Measurements from ENCODE around the gene HPS4. TPM values are rescaled to one million over a fixed set of nuclear protein-coding genes. Genes with fewer than 3 reads are reported as not detected.
"Not testable (repeated sequence)": the region's sequence is repeated elsewhere in the genome, so short reads cannot be mapped to it uniquely, and the experiment has no call there.

Gene HPS4
- total RNA-seq, 1 donor from 2014 or later, result 25.2 TPM

DNA sequence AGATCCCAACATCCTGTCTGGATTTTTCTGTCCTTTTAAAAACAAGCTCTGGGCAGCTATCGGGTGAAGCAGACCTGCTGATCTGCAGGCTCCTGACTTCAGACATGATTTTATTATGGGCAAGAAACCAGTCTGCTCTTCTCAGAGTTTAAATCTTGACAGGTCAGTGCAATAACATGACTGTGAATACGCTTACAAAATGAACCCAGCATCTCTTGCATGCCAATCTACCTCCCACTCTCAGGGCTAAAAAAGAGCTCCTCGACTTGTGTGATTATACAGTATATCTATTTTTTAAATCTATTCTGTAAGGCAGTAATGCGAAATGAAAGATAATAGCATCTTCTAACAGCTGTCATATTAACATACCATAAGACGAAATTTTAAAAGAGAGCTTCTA lies 73.2 kb downstream of the HPS4 start:
- Histone ChIP-seq H2AFZ (ENCODE audit: low read depth, low read length) (no peak overlapping the region), H3K9ac (ENCODE audit: low read length) (no peak overlapping the region), H3K4me3 (ENCODE audit: insufficient read depth, low read depth, low read length) (no peak overlapping the region), H3K27ac (ENCODE audit: low read depth, low read length) (no peak overlapping the region), H3K79me2 (ENCODE audit: insufficient read depth, low read length) (no peaks in the 10 kb centered on the region), H3K4me1 (ENCODE audit: insufficient read depth, low read length) (no peaks in the 10 kb centered on the region), H3K27me3 (ENCODE audit: insufficient read depth, low read length) (peaks cover 35% of the 10 kb centered on the region), H4K20me1 (ENCODE audit: insufficient read depth, low read length) (no peaks in the 10 kb centered on the region), H3K4me2 (ENCODE audit: low read length) (no peak overlapping the region), H3K9me3 (ENCODE audit: insufficient read depth, low read depth, low read length) (no peaks in the 10 kb centered on the region), H3K36me3 (ENCODE audit: insufficient read depth, low read length) (no peaks in the 10 kb centered on the region)
- Mint-ChIP-seq H3K4me3 (ENCODE audit: unreplicated experiment) (no peak overlapping the region), H3K36me3 (ENCODE audit: low read depth, unreplicated experiment) (no peaks in the 10 kb centered on the region), H3K9me3 (ENCODE audit: unreplicated experiment) (no peaks in the 10 kb centered on the region), H3K27ac (ENCODE audit: unreplicated experiment) (no peak overlapping the region), H3K4me1 (ENCODE audit: low read depth, unreplicated experiment) (peaks cover 2% of the 10 kb centered on the region), H3K27me3 (ENCODE audit: low read depth, unreplicated experiment) (no peaks in the 10 kb centered on the region)
- no peak for DNase-seq (ENCODE audit: low read depth)
- TF ChIP-seq, protein P1, sequence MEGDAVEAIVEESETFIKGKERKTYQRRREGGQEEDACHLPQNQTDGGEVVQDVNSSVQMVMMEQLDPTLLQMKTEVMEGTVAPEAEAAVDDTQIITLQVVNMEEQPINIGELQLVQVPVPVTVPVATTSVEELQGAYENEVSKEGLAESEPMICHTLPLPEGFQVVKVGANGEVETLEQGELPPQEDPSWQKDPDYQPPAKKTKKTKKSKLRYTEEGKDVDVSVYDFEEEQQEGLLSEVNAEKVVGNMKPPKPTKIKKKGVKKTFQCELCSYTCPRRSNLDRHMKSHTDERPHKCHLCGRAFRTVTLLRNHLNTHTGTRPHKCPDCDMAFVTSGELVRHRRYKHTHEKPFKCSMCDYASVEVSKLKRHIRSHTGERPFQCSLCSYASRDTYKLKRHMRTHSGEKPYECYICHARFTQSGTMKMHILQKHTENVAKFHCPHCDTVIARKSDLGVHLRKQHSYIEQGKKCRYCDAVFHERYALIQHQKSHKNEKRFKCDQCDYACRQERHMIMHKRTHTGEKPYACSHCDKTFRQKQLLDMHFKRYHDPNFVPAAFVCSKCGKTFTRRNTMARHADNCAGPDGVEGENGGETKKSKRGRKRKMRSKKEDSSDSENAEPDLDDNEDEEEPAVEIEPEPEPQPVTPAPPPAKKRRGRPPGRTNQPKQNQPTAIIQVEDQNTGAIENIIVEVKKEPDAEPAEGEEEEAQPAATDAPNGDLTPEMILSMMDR (IDR thresholded peaks at IDR 0.05; ENCODE audit: insufficient read depth, low read depth, low read length), result no peak
- no peak for TF ChIP-seq EZH2 (IDR thresholded peaks at IDR 0.05; ENCODE audit: insufficient read depth, low read length)
- no peak for FAIRE-seq

GRCh38 chr22:26409719-26410335 lies 73.8 kb downstream of the HPS4 start:
- H3K4me1 ChIP-seq (ENCODE audit: insufficient read depth, low read length), result no peaks in the 10 kb centered on the region
- Mint-ChIP-seq H3K9me3 (ENCODE audit: unreplicated experiment) (no peaks in the 10 kb centered on the region), H3K27me3 (ENCODE audit: low read depth, unreplicated experiment) (no peaks in the 10 kb centered on the region), H3K4me3 (ENCODE audit: unreplicated experiment) (no peak overlapping the region), H3K4me1 (ENCODE audit: low read depth, unreplicated experiment) (peaks cover 4% of the 10 kb centered on the region), H3K36me3 (ENCODE audit: low read depth, unreplicated experiment) (no peaks in the 10 kb centered on the region), H3K27ac (ENCODE audit: unreplicated experiment) (no peak overlapping the region)
- no peaks in the 10 kb centered on the region for H4K20me1 ChIP-seq (ENCODE audit: insufficient read depth, low read length)
- H2AFZ ChIP-seq (ENCODE audit: low read depth, low read length), result no peak overlapping the region
- H3K27me3 ChIP-seq (ENCODE audit: insufficient read depth, low read length), result peaks cover 35% of the 10 kb centered on the region
- no peak overlapping the region for H3K4me3 ChIP-seq (ENCODE audit: insufficient read depth, low read depth, low read length)
- no peak for TF ChIP-seq EZH2 (IDR thresholded peaks at IDR 0.05; ENCODE audit: insufficient read depth, low read length)
- TF ChIP-seq, protein P1 (IDR thresholded peaks at IDR 0.05; ENCODE audit: insufficient read depth, low read depth, low read length), result no peak
- FAIRE-seq (no peak), DNase-seq (ENCODE audit: low read depth) (no peak)
- H3K4me2 ChIP-seq (ENCODE audit: low read length), result no peak overlapping the region
- no peaks in the 10 kb centered on the region for H3K79me2 ChIP-seq (ENCODE audit: insufficient read depth, low read length)
- H3K27ac ChIP-seq (ENCODE audit: low read depth, low read length), result no peak overlapping the region
- no peaks in the 10 kb centered on the region for H3K36me3 ChIP-seq (ENCODE audit: insufficient read depth, low read length)
- H3K9me3 ChIP-seq (ENCODE audit: insufficient read depth, low read depth, low read length), result no peaks in the 10 kb centered on the region
- no peak overlapping the region for H3K9ac ChIP-seq (ENCODE audit: low read length)

GRCh38 chr22:26408562-26409220 lies 74.9 kb downstream of the HPS4 start:
- H3K9me3 Mint-ChIP-seq (ENCODE audit: unreplicated experiment); H3K4me3 ChIP-seq (ENCODE audit: insufficient read depth, low read depth, low read length); H3K4me1 ChIP-seq (ENCODE audit: insufficient read depth, low read length); H3K4me2 ChIP-seq (ENCODE audit: low read length); H3K9me3 ChIP-seq (ENCODE audit: insufficient read depth, low read depth, low read length); H3K4me3 Mint-ChIP-seq (ENCODE audit: unreplicated experiment); H2AFZ ChIP-seq (ENCODE audit: low read depth, low read length); H3K27ac Mint-ChIP-seq (ENCODE audit: unreplicated experiment); H3K36me3 ChIP-seq (ENCODE audit: insufficient read depth, low read length); H4K20me1 ChIP-seq (ENCODE audit: insufficient read depth, low read length); H3K36me3 Mint-ChIP-seq (ENCODE audit: low read depth, unreplicated experiment); H3K27me3 Mint-ChIP-seq (ENCODE audit: low read depth, unreplicated experiment); H3K9ac ChIP-seq (ENCODE audit: low read length); DNase-seq (ENCODE audit: low read depth); H3K79me2 ChIP-seq (ENCODE audit: insufficient read depth, low read length); FAIRE-seq; H3K27ac ChIP-seq (ENCODE audit: low read depth, low read length): not testable (repeated sequence)
- H3K4me1 Mint-ChIP-seq (ENCODE audit: low read depth, unreplicated experiment), result peaks cover 12% of the 10 kb centered on the region
- peaks cover 32% of the 10 kb centered on the region for H3K27me3 ChIP-seq (ENCODE audit: insufficient read depth, low read length)
